NCI-H1105 (cell line): ENCODE data around the gene NECAB2.
"Not testable (repeated sequence)": the region's sequence is repeated elsewhere in the genome, so short reads cannot be mapped to it uniquely, and the experiment has no call there.

Source experiments
- DNase-seq: peaks from one replicate; lab custom pipeline; 2025; lab: John Stamatoyannopoulos, UW

Gene NECAB2

DNA sequence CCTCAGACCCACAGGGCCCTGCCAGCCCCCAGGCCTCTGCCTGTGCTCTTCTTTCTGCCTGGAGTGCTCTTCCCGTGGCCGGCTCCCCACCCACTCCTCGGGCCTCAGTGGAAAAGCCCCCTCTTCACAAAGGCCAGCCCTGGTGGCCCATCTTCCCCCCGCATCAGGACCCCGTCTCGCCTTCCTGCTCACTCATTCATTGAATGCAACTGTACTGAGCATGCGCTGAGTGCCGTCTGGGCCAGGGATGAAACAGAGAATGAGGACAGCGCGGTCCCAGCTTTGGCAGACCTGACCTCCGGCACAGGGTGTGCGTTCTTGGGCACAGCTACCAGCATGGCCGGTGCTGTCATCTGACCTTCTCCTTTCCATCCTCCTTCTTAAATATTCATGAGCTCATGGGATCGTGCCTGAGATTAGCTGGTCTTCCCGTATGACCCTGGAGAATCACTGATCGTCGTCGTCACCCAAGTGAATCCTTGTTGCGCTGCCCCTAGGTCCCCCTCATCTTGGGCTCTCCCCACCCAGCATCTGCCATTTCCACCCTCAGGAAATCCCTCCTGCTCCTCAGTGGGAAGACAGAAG, 31.4 kb upstream of the NECAB2 start:
- no peak for DNase-seq

DNA sequence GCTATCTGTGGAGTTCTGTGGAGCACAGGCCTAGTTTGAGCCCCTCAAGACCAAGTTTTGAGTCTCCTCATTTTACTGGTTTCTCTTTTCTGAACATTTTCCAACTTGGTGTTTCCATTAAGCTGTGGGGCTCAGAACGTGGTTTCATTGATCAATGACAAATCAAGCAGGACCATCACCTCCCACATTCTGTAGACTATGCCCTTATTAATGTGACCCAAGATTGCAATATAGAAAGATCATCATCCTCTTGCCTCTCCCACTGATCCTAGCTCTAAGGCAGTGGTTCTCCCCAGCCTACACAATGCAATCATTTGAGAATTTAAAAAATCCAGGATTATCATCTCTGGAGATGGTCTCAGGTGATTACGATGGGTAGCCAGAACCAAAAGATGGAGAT, 30.8 kb upstream of the NECAB2 start:
- no peak for DNase-seq

DNA sequence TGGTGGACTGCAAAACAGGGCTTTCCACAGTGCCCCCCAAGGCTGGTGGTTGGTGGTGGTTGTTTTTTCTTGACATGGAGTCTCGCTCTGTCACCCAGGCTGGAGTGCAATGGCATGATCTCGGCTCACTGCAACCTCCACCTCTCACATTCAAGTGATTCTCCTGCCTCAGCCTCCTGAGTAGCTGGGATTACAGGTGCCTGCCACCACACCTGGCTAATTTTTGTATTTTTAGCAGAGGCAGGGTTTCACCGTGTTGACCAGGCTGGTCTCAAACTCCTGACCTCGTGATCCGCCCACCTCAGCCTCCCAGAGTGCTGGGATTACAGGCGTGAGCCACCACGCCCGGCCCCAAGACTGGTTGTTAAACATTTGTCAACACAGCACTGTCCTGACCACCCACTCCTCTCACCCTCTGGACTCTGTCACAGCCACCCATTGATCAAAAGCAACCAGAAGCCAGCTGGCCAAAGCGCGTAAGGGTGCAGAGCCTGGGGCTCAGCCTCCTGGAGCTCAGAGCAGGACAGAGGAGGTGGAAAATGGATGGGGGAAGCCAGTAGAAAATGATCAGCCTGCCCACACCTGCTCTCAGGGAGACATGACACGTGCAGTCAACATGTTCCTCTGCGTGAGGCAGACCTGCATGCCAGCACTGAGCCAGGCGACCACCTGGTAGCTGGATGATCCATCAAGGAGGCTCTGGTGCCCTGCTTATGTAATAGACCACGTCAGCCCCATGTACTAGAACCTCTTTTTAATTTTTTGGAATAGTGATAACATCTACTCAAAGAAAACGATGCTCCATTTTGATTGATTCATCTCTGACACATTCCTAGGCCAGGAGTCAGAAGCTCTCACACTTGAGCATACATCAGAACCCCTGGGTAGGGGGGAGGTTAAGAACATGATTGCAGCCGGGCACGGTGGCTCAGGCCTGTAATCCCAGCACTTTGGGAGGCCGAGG, 29.8 kb upstream of the NECAB2 start:
- no peak for DNase-seq

DNA sequence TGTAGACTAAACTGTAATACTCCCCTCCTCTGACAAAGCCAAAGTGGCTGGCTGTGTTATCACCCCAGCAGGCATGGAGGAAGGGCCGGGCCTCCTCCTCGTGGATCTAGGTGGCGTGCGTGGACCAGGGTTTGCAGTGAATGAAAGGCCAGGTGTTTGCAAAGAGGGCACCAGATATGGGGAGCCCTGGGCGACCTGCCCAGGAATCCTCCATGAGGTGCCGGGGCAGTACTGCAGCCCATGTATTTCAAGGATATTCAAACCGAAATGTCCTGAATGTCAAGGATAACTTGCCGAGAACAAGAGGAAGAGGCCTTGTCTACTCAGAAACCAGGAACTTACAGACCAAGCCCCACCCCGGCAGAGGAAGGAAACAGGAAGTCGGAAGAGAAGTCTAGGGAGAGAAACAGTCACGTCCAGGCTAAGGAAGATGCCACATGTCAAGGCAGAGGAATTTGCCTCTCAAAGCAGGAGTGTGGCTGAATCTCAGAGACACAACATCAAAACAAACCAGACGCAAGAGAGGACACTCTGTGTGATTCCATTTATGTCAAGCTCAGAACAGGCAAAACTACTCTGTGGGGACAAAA, 28.7 kb upstream of the NECAB2 start:
- no peak for DNase-seq

DNA sequence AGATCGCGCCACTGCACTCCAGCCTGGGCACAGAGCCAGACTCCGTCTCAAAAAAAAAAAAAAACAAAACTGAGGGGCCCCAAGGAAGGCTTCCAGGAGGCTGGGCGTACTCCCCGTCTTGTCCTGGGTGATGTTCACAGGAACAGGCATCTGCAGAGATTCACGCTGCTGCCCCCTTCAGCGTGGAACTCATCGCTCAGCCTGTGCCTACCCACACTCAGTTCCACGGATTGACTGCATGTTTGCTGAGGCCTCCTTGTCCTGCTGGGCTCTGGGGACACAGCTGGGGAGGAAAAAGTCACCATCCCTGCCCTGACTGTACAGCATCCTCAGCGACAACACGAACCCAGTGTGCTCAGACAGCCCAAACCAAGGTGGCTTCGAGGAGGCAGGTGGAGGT, 27.9 kb upstream of the NECAB2 start:
- no peak for DNase-seq

DNA sequence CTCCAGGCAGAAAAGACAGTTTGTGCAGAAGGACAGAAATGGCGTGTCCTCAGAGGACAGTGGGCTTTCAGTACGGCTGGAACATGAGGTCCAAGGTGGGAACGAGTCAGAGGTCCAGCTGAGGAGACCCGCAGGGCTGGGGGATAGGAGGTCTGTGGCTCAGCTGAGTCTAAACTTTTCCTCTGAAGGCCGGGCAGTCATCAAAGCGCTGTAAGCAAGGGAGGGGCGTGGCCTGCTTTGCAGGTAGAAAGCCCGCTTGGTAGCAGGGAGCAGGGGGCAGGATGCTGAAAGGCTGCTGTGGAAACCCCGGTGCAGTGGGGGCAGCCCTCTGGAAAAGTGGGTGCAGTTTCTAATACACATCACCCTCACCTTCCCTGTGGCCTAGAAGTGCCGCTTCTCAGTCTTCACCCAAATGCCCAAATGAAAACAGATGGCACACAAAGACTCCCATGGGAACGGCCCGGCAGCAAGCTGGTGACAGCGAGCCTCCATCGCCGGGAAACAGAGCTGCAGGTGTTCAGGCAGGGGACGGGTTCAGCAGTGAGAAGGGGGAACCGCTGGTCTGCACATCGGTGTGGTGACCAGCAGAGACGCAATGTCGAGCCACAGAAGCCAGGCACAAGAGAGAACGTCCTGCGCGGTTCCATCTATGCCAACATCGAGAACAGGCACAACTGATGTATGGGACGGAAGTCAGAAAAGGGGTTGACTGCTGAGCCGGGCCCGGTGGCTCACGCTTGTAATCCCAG, 27.2 kb upstream of the NECAB2 start:
- no peak for DNase-seq

DNA sequence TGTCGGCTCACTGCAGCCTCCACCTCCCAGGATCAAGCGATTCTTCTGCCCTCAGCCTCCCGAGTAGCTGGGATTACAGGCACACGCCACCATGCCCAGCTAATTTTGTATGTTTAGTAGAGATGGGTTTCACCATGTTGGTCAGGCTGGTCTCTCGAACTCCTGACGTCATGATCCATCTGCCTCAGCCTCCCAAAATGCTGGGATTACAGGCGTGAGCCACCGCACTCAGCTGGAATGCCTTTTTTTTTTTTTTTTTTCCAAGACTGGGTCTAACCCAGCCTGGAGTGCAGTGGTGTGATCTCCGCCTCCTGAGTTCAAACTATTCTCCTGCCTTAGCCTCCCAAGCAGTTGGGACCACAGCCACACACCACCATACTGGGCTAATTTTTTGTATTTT, 26.5 kb upstream of the NECAB2 start:
- not testable (repeated sequence) for DNase-seq

DNA sequence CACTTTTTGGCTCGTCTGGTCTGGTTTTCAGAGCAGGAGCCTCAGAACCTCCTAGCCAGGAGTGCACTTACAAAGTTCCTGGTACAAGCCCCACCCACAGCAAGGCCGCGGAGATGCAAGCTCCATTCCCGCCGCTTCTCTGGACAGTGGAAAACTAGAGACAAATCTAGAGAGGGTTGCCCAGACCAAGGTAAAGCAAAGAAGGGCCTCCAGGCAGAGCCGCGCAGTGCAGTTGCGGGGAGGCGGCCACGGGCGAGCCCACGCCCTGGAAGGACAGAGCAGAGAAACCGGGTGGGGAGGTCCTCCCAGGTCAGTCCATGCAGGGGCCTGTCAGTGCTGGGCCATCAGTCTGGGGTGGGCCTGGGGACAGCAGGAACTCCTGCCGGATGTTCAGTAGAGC, 26.0 kb upstream of the NECAB2 start:
- DNase-seq, result no peak

DNA sequence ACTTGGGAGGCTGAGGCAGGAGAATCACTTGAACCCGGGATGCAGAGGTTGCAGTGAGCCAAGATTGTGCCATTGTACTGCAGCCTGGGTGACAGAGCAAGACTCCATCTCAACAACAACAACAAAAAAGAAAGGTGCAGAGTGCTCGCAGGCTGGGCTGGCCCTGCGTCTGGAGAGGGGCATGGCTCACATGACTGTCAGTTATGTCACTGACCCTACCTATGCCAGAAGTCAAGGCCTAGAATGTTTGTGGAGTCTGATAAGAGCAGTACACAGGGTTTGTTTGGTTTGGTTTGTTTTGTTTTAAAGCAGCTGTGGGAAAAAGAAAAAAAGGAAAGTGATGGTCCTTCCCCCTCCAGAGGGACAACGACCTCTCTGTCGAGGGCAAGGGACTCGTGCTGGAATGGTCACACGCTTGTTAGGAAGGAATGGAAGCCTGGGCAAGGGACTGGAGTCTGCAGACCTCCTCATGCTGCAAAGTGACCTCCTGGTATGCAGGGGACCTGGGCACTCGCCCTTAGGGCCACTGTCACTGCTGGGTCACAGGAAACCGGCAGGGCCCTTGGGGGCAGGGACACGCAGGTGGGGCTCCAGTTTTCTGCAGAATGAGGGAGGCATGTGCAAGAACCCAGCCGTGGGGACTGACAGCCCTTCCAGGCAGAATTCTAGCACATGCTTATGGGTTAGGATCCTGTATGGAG, 25.1 kb upstream of the NECAB2 start:
- DNase-seq, result no peak

DNA sequence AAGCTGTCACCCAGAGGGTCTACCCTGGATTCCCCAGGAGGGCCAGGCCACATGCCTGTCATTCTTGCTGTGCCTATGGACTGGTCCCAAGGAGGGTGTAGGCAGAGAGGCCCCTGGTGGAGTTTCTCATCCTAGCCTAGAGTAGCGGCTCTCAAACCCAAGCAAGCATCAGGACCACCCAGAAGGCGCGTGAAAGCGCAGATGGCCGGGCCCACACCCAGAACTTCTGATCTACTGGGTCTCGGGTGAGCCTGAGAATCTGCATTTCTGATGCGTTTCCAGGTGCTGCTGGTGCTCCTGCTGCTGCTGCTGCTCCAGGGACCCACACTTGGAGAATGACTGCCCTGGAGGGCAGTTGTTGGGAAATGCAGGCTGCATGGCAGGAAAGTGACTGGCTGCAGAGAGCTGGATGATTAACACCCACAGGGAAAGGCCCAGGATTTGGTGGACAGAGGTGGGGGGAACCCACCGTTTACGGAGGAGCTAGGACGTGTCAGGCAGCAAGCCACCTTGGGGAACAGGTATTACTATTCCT, 24.5 kb upstream of the NECAB2 start:
- no peak for DNase-seq

DNA sequence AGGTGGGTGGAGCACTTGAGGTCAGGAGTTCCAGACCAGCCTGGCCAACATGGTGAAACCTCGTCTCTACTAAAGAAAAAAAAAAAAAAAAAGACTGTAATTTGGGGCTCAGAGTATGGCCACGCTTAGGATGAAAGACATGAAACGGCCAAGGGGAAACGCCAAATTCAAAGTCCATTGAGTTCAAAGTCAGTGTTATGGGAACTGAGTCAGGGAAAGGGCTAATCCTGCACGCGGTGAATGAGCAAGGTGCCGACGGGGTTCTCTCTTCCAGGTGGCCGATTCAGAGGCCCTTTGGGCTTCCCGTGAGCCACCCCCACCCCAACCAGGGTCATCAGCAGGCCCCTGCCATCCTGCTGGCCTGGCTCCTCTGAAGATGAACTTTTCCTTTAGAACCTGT, 22.5 kb upstream of the NECAB2 start:
- DNase-seq, result no peak

DNA sequence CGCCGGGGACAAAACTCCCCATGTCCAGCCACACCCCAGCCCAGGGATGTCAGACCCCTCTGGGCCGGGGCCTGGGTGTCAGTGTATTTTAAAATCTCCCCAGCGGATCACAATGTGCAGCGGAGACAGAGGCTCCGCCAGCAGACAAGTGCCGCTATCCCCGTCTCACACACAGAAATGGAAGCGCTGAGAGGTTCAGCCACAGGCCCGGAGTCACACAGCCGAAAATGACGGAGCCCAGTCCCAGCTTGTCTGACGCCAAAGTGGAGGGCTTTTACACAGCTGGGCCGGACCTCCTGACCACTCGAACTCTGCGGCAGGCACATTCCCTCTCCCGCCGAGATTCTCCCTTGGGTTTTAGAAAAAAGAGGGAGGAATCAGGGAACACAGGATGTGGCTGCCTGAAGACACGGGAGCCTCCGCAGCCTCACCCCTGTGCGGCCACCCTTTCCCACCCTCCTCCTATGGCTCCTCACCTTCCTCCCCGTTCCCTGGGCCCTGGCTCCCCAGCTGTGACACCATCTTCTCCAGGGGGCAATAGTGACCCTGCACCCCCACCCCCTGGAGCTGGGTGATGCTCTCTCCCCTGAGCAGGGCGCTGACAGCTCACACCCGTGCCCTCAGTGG, 21.8 kb upstream of the NECAB2 start:
- no peak for DNase-seq

DNA sequence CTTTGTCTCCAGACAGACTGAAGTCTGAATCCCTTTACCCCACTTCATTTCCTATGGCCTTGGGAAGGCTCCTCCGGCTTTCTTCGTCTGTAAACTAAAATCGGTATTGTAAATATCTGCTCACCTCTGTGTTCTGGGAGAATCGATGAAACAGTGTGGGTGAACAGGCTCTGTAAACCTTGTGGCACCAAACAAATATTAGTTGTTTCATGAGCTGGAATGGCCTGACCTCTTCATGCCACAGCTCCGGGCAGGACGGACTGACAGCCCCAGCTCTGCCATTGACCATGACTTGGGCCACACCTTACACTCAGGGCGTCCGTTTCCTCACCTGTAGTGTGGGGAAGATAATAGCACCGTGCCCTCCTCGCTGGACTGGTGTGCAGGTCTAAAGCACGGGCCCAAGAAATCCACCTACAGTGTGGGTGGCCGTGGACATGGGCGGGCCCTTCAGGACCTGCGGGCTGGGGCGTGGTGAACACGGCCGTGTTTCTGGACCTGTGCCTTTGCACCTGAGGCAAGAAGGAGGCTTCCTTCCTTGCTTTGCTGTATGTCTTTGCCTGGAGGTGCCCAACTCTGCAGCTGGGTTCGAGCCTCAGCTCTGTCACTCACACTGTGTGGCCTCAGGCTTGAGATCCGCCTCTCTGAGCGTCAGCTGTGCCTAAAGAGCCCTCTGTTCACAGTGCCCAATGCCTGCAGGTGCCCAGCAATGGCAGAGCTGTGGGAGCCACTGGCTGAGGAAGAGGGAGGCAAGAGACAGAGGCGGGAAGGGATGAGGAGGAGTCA, 21.1 kb upstream of the NECAB2 start:
- DNase-seq, result no peak

DNA sequence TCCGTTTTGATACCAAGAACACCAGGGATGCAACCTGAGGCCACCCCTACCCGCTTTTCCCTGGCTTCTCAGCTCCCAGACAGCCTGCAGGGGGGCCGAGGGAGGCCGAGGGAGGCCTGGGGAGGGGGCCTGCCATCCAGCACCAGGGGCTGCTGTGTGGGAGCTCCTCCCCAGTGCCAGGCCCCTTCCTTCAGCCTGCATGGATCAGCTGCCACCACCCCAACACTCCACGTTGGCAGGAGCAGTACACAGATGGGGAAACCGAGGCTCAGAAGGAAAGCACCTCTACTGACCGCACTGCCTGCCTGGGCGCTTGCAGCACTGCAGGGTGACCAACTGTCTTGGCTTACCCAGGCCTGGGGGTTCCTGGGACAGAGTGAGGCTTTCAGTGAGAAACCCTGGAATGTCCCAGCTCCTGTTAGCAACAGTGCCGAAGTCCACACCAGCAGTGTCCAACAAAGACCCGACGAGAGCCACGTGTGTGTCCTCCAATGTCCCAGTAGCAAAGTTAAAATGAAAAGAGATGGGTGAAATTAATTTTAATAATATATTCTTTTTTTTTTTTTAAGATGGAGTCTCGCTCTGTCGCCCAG, 20.3 kb upstream of the NECAB2 start:
- no peak for DNase-seq

DNA sequence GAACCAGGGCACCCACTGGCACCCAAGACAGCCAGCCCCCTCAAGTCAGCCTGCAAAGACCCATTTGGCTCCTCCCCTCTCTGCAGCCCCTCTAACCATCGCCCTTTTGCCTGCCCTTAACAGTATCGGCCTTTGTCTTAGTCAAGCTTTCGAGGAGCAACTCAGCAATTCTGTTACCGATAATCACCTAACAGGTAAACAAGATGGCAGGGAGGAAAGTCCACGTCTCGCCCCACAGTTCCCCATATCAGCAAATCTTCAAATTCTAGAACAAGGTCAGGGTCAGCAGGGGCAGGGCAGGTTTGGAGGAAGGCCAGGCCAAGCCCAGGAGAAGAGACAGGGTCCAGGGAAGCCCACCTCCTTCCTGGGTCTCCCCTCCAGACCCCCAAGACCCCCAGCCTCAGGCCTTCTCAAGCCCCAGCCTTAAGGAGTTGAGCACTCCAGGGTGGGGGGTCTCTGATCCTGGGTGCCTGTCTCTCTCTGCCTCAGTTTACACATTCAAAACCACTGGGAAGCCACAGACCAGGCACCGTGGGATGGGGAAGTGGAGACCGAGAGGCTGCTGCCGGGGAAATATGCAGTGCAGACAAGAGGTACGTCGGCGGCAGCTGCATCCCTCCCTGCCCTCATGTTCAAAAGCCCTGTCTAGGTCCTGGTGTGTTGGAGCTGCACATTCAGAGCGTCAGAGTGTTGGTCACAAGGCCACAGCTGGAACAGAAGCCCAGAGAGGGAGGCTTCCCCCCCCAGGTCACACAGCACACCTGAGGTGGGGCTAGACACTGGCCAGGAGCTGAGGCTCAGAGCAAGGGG, 18.9 kb upstream of the NECAB2 start:
- DNase-seq, result no peak

DNA sequence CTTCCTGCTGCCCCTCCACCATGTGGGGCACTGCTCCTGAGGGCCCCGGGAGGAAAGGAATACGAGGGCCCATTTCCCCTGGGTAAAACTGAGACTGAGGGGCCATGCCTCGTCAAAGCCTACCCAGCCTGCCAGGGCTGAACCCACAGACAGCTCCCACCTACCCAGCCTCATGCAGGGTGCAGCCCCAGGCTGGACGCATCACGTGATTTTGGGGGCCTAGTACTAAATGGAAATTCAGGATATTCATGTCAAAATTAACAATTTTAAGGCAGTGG, 18.4 kb upstream of the NECAB2 start:
- DNase-seq, result no peak

DNA sequence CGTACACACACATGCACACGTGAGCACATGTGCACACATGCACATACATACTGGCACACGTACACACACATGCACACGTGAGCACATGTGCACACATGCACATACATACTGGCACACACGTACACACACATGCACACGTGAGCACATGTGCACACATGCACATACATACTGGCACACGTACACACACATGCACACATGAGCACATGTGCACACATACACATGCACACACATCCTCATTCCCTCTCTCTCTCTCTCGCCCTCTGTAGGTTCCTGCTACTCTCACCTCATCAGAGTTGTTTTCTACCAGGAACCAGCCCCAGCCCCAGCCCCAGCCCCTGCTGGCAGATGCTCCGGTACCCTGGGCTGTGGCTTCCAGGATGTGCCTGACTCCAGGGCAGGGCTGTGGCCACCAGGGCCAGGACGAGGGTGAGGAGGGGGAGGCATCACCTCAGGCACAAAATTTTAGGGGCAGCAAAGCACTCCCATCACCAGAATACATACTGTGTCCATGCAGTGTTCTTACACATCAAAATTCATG, 17.1 kb upstream of the NECAB2 start:
- not testable (repeated sequence) for DNase-seq

DNA sequence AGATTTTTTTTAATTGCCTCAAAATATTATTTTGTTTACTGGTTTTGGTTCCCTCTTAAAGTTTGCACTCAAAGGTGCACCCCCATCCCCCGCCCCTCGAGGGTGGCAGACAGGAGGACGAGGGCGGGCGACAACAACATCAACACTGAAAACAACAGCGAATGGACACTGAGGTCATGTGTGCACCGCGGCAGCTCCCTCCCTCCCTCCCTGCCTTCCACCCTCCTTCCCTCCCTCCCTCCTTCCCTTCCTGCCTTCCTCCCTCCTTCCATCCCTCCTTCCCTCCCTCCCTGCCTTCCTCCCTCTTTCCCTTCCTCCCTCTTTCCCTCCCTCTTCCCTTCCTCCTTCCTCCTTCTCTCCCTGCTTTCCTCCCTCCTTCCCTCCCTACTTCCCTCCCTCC, 16.5 kb upstream of the NECAB2 start:
- DNase-seq, result no peak

DNA sequence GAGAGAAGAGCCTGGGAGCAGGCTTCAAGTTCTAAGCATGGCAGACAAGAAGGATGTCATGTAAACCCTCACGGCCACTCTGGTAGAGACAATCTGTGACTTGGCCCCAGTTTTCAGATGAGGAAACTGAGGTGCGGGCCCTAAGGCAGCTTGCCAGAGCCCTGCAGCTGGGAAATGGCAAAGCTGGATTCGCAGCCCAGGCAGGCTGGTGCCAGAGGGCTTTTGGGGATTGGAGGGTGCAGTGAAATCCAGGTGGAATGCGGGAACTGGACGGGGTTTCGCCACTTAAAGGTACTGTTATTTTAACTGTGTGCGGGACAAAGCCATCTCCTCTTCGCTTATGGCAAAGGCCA, 15.5 kb upstream of the NECAB2 start:
- no peak for DNase-seq
